CD8-positive, alpha-beta memory T cell (primary cell): ENCODE data around the gene CYP27B1. TPM values are rescaled to one million over a fixed set of nuclear protein-coding genes. Genes with fewer than 3 reads are reported as not detected.

Experiments
- CTCF ChIA-PET: fragments of 350-600 bp; sonication (Branson Sonifier 250); formaldehyde crosslinking; loops from one replicate; lab custom pipeline; 2021; ENCODE audit warnings: antibody characterized with exemption; lab: Charles Lee
- POLR2A ChIA-PET: fragments of 350-600 bp; sonication (Branson Sonifier 250); formaldehyde crosslinking; loops from one replicate; lab custom pipeline; 2021; ENCODE audit warnings: antibody characterized with exemption; lab: Charles Lee
- DNase-seq, 5 donors: peaks; one replicate each; pipeline versions ENCODE4 v3.0.0 to v3.0.0-alpha.2; 2020 to 2022; ENCODE audit warnings: mixed read lengths in 1 of 5
- H3K27ac ChIP-seq: one replicate; pipeline ENCODE4 v1.7.0; 2013; ENCODE audit warnings: low read depth, mild to moderate bottlenecking, low read length, moderate library complexity
- H3K27me3 ChIP-seq: 2 replicates; pipeline ENCODE4 v1.7.0; 2013; ENCODE audit warnings: low read length, mild to moderate bottlenecking; ENCODE audit not compliant: insufficient read depth, poor library complexity, severe bottlenecking
- H3K36me3 ChIP-seq: 2 replicates; pipeline ENCODE4 v1.7.0; 2013; ENCODE audit warnings: mild to moderate bottlenecking, low read length, moderate library complexity; ENCODE audit not compliant: insufficient read depth
- H3K4me1 ChIP-seq: 2 replicates; pipeline ENCODE4 v1.7.0; 2013; ENCODE audit warnings: mild to moderate bottlenecking, low read length, moderate library complexity; ENCODE audit not compliant: insufficient read depth
- H3K4me3 ChIP-seq: 2 replicates; pipeline ENCODE4 v1.7.0; 2013; ENCODE audit warnings: mild to moderate bottlenecking, low read length
- H3K9me3 ChIP-seq: 2 replicates; pipeline ENCODE4 v1.7.0; 2013; ENCODE audit warnings: mild to moderate bottlenecking, low read length
- H3K27ac Mint-ChIP-seq, 8 donors: one replicate each; pipeline ENCODE4 v1.8.0; 2020 to 2021; ENCODE audit warnings: mixed read lengths in 8 of 8, mild to moderate bottlenecking in 6 of 8, inconsistent platforms in 3 of 8, moderate library complexity in 3 of 8
- H3K27me3 Mint-ChIP-seq, 2 donors: one replicate each; pipeline ENCODE4 v1.8.0; 2020 to 2021; ENCODE audit warnings: mixed read lengths in 2 of 2, mild to moderate bottlenecking in 1 of 2, moderate library complexity in 1 of 2
- H3K36me3 Mint-ChIP-seq, 3 donors: one replicate each; pipeline ENCODE4 v1.8.0; 2020 to 2021; ENCODE audit warnings: mixed read lengths in 3 of 3, inconsistent platforms in 1 of 3, mild to moderate bottlenecking in 1 of 3
- H3K4me1 Mint-ChIP-seq, 3 donors: one replicate each; pipeline ENCODE4 v1.8.0; 2020 to 2021; ENCODE audit warnings: mixed read lengths in 3 of 3, inconsistent platforms in 1 of 3, mild to moderate bottlenecking in 1 of 3
- H3K4me3 Mint-ChIP-seq, 7 donors: one replicate each; pipeline ENCODE4 v1.8.0; 2020 to 2021; ENCODE audit warnings: mixed read lengths in 7 of 7, mild to moderate bottlenecking in 6 of 7, moderate library complexity in 4 of 7, inconsistent platforms in 2 of 7
- H3K9me3 Mint-ChIP-seq, 5 donors: one replicate each; pipeline ENCODE4 v1.8.0; 2020 to 2022; ENCODE audit warnings: mixed read lengths in 5 of 5, mild to moderate bottlenecking in 3 of 5, moderate library complexity in 2 of 5, inconsistent platforms in 1 of 5
- polyA plus RNA-seq: library from polyadenylated mRNA; unstranded; fragments of 300-500 nt; fragmentation: Illumina TruSeq; gene quantifications from one replicate; pipeline ENCODE4 v1.2.3, GENCODE V29; 2021
- total RNA-seq, 2 experiments: library from RNA; stranded (reverse); gene quantifications; one replicate each; pipeline ENCODE4 v1.2.3, GENCODE V29; 2021

CYP27B1 gene
- total and polyA plus RNA-seq, 3 experiments from 2014 or later = 0.52 to 7.4 (median 7.2) TPM

- CTCF ChIA-PET = no interaction called here
- peak overlapping the region in 6 of 8 donors; percentile 54 to 96 (median 82) for H3K27ac Mint-ChIP-seq
These were observed 33.9 kb downstream of the CYP27B1 start for GRCh38 chr12:57732726-57733593.

DNA sequence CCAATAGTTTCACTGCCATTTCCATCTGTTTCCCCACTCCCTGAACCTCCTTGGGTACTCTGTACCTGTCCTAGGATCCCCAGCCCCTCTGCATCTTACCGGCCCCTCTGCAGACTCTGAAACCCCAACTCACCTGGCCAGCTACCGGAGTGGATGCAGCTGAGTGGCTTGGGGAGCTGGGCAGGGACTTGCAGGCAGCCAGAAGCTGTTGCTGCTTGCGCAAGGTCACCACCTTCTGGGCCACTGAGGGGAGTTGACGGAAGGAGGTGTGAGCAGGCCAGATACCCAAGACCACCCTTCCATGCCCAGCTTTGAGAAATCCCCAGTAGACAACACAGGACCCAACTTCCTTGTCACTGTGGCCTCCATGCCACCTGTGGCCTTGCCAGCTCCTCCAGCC is 34.6 kb downstream of the CYP27B1 start:
- H3K4me1 Mint-ChIP-seq = peaks cover 16 to 23% (median 16%) of the 10 kb centered on the region in 3 donors
- peak overlapping the region in 1 of 7 donors; percentile 36 for H3K4me3 Mint-ChIP-seq
- peak in 1 of 5 donors; percentile 22 for DNase-seq
- no peaks in the 10 kb centered on the region for H3K27me3 ChIP-seq
- no peak overlapping the region for H3K27ac ChIP-seq
- H3K27me3 Mint-ChIP-seq = peaks cover 0 to 2% of the 10 kb centered on the region in 2 donors
- H3K9me3 Mint-ChIP-seq = no peaks in the 10 kb centered on the region
- H3K36me3 Mint-ChIP-seq = peaks cover 13 to 92% (median 18%) of the 10 kb centered on the region in 3 donors
- ChIA-PET CTCF (no interaction called here), POLR2A (no interaction called here)
- H3K27ac Mint-ChIP-seq = peak overlapping the region in 5 of 8 donors; percentile 36 to 90 (median 78)
- H3K9me3 ChIP-seq = no peaks in the 10 kb centered on the region
- no peaks in the 10 kb centered on the region for H3K4me1 ChIP-seq
- H3K36me3 ChIP-seq = peaks cover 66% of the 10 kb centered on the region
- H3K4me3 ChIP-seq = no peak overlapping the region

More at GRCh38 chr12:57732726-57733593, 33.9 kb downstream of the CYP27B1 start:
- H3K4me3 ChIP-seq = no peak overlapping the region
- POLR2A ChIA-PET = no interaction called here
- no peaks in the 10 kb centered on the region for H3K27me3 ChIP-seq
- no peaks in the 10 kb centered on the region for H3K9me3 ChIP-seq
- peaks cover 13 to 85% (median 16%) of the 10 kb centered on the region in 3 donors for H3K36me3 Mint-ChIP-seq
- no peaks in the 10 kb centered on the region for H3K9me3 Mint-ChIP-seq
- H3K4me3 Mint-ChIP-seq = no peak overlapping the region
- H3K27me3 Mint-ChIP-seq = peaks cover 0 to 2% of the 10 kb centered on the region in 2 donors
- H3K4me1 ChIP-seq = no peaks in the 10 kb centered on the region
- DNase-seq = peak in 1 of 5 donors; percentile 20
- H3K27ac ChIP-seq = no peak overlapping the region
- peaks cover 16 to 23% (median 16%) of the 10 kb centered on the region in 3 donors for H3K4me1 Mint-ChIP-seq
- peaks cover 62% of the 10 kb centered on the region for H3K36me3 ChIP-seq

DNA sequence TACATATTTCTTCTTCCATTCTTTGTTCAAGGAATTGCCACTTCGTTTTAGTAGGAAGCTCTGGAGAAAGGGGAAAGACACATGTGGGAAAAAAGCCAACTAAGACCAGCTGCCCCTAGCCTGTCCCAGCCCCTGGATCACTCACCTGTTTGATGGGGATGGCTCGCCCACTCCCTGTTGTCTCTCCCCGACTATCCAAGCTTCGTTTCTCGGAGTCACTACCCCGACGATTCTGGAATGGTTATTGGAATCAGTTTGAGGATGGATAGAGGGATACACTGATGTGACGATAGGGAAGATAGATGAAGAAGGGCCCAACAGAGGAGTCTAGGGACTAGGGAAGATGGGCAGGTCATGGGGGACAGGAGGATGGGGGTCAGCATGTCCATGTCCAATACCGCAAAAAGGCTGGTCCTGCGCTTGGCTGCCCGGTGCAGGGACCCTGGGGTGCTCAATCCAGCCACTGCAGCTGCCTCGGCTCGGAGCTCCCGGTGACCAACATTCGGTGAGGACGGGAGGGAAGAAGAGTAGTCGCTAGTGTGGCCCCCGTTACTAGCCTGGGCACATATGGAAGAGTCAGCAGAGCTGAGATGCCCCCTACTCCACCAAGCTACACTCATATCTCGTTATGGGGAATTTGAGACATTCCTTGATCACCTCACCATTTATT is 35.3 kb downstream of the CYP27B1 start:
- no peak overlapping the region for H3K4me3 ChIP-seq
- no peak overlapping the region for H3K4me3 Mint-ChIP-seq
- H3K36me3 Mint-ChIP-seq = peaks cover 13 to 91% (median 18%) of the 10 kb centered on the region in 3 donors
- POLR2A ChIA-PET = no interaction called here
- peak in 1 of 5 donors; percentile 36 for DNase-seq
- CTCF ChIA-PET = no interaction called here
- no peaks in the 10 kb centered on the region for H3K9me3 ChIP-seq
- no peaks in the 10 kb centered on the region for H3K27me3 ChIP-seq
- H3K27ac ChIP-seq = no peak overlapping the region
- no peaks in the 10 kb centered on the region for H3K9me3 Mint-ChIP-seq
- H3K4me1 ChIP-seq = no peaks in the 10 kb centered on the region
- peaks cover 12 to 18% (median 12%) of the 10 kb centered on the region in 3 donors for H3K4me1 Mint-ChIP-seq
- peaks cover 66% of the 10 kb centered on the region for H3K36me3 ChIP-seq
- H3K27ac Mint-ChIP-seq = peak overlapping the region in 5 of 8 donors; percentile 30 to 54 (median 38)
- H3K27me3 Mint-ChIP-seq = peaks cover 0 to 2% of the 10 kb centered on the region in 2 donors

DNA sequence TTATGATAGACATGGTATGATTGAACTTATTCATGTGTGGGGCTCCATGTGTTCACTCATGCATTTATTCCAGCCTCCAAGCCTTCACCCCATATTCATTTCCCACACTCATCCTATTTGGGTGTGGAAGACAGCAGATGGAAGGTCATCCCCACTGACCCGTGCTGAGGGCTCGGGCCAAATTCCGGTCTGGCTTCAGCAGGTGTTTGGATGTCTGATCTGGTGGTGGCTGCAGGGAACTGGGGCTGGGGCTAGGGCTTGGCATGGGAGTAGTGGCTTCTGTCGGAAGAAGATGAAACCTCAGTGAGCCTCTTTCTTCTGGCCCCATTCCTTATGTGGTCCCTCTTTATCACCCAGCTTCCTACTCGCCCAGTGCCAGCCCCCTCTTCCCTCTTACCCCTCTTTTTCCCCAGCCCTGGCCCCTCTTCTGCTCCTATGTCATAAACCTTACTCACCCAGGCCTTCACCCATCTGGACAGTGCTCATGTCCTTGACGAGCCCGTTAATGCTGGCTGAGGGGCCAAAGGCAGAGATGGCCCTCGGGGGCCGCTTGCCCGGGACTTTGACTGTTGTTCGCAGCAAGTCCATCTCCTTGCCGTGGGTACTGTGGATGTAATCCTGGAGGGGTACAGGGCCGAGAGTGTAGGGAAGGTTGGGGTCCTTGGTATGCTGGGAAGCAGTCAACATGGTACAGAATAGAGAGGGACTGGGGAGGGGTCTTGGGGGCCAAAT is 36.4 kb downstream of the CYP27B1 start:
- no peak overlapping the region for H3K4me3 Mint-ChIP-seq
- H3K27ac Mint-ChIP-seq = peak overlapping the region in 5 of 8 donors; percentile 17 to 58 (median 39)
- H3K36me3 ChIP-seq = peaks cover 66% of the 10 kb centered on the region
- H3K9me3 Mint-ChIP-seq = no peaks in the 10 kb centered on the region
- ChIA-PET POLR2A (no interaction called here), CTCF (no interaction called here)
- H3K4me1 ChIP-seq = no peaks in the 10 kb centered on the region
- DNase-seq = no peak
- H3K9me3 ChIP-seq = no peaks in the 10 kb centered on the region
- H3K27ac ChIP-seq = no peak overlapping the region
- H3K36me3 Mint-ChIP-seq = peaks cover 13 to 89% (median 18%) of the 10 kb centered on the region in 3 donors
- no peak overlapping the region for H3K4me3 ChIP-seq
- H3K4me1 Mint-ChIP-seq = peaks cover 9 to 11% (median 9%) of the 10 kb centered on the region in 3 donors
- H3K27me3 Mint-ChIP-seq = peaks cover 0 to 3% of the 10 kb centered on the region in 2 donors
- H3K27me3 ChIP-seq = no peaks in the 10 kb centered on the region

- peaks cover 5 to 10% (median 9%) of the 10 kb centered on the region in 3 donors for H3K4me1 Mint-ChIP-seq
- no peaks in the 10 kb centered on the region for H3K27me3 ChIP-seq
- no peak overlapping the region for H3K4me3 Mint-ChIP-seq
- POLR2A ChIA-PET = interaction anchor here (0.6 kb wide), 2 partner anchors 15 to 1563 kb away, joined by 3 to 6 read pairs; partner anchors contain the start of gene TSPAN31
- H3K27ac Mint-ChIP-seq = peak overlapping the region in 4 of 8 donors; percentile 22 to 95 (median 55)
- no peak for DNase-seq
- no peaks in the 10 kb centered on the region for H3K9me3 Mint-ChIP-seq
- peaks cover 6 to 84% (median 11%) of the 10 kb centered on the region in 3 donors for H3K36me3 Mint-ChIP-seq
- peaks cover 58% of the 10 kb centered on the region for H3K36me3 ChIP-seq
- no peak overlapping the region for H3K27ac ChIP-seq
- H3K4me3 ChIP-seq = no peak overlapping the region
- no peaks in the 10 kb centered on the region for H3K4me1 ChIP-seq
- peaks cover 0 to 1% of the 10 kb centered on the region in 2 donors for H3K27me3 Mint-ChIP-seq
- CTCF ChIA-PET = no interaction called here
- H3K9me3 ChIP-seq = no peaks in the 10 kb centered on the region
These were observed 37.5 kb downstream of the CYP27B1 start for GRCh38 chr12:57729321-57729844.

GRCh38 chr12:57727758-57728395 is 39.0 kb downstream of the CYP27B1 start:
- Histone ChIP-seq H3K9me3 (no peaks in the 10 kb centered on the region), H3K4me3 (no peak overlapping the region), H3K4me1 (no peaks in the 10 kb centered on the region), H3K27me3 (no peaks in the 10 kb centered on the region), H3K27ac (no peak overlapping the region), H3K36me3 (peaks cover 43% of the 10 kb centered on the region)
- Mint-ChIP-seq H3K9me3 (no peaks in the 10 kb centered on the region), H3K4me3 (peak overlapping the region in 1 of 7 donors; percentile 13), H3K27me3 (peaks cover 0 to 1% of the 10 kb centered on the region in 2 donors), H3K27ac (peak overlapping the region in 2 of 8 donors; percentile 23 to 77), H3K4me1 (peaks cover 9 to 23% (median 15%) of the 10 kb centered on the region in 3 donors), H3K36me3 (peaks cover 5 to 68% (median 11%) of the 10 kb centered on the region in 3 donors)
- DNase-seq = no peak
- ChIA-PET POLR2A (no interaction called here), CTCF (interaction anchor here (0.9 to 3.0 kb wide), 2 partner anchors 13 kb away, joined by 3 to 11 read pairs; no protein-coding TSS in a partner anchor)
